BE2C (cell line): ENCODE measurements around the gene PIKFYVE.

Experiments used
- DNase-seq: peaks from one replicate; pipeline ENCODE4 v3.0.0-alpha.2; 2020
- H3K27me3 ChIP-seq: fragments of 250-450 bp; sonication (Bioruptor Pico); 2 replicates; pipeline ENCODE4 v1.5.1; 2020; ENCODE audit warnings: mild to moderate bottlenecking
- H3K36me3 ChIP-seq: fragments of 250-450 bp; sonication (Bioruptor Pico); 2 replicates; pipeline ENCODE4 v1.5.1; 2020; ENCODE audit warnings: mild to moderate bottlenecking
- H3K4me1 ChIP-seq: fragments of 250-450 bp; sonication (Bioruptor Pico); 2 replicates; pipeline ENCODE4 v1.5.1; 2020
- H3K4me3 ChIP-seq: 2 replicates; pipeline ENCODE4 v1.5.1; 2011; ENCODE audit warnings: low read depth, low read length
- H3K9me3 ChIP-seq: fragments of 250-450 bp; sonication (Bioruptor Pico); 2 replicates; pipeline ENCODE4 v1.5.1; 2020
- CTCF ChIP-seq: IDR thresholded peaks from 2 replicates; pipeline ENCODE4 v1.5.1; 2012; ENCODE audit warnings: mild to moderate bottlenecking, low read depth, low read length

The PIKFYVE gene

GRCh38 chr2:208228476-208228875 is 37.6 kb upstream of the PIKFYVE start:
- H3K9me3 ChIP-seq, result no peaks in the 10 kb centered on the region
- no peaks in the 10 kb centered on the region for H3K36me3 ChIP-seq
- no peak overlapping the region for H3K4me3 ChIP-seq
- DNase-seq, result no peak
- no peak for TF ChIP-seq CTCF
- no peaks in the 10 kb centered on the region for H3K4me1 ChIP-seq
- H3K27me3 ChIP-seq, result no peaks in the 10 kb centered on the region

- H3K9me3 ChIP-seq, result no peaks in the 10 kb centered on the region
- no peaks in the 10 kb centered on the region for H3K27me3 ChIP-seq
- DNase-seq, result no peak
- no peaks in the 10 kb centered on the region for H3K4me1 ChIP-seq
- TF ChIP-seq CTCF, result no peak
- H3K4me3 ChIP-seq, result no peak overlapping the region
- H3K36me3 ChIP-seq, result peaks cover 11% of the 10 kb centered on the region
Measured at GRCh38 chr2:208234786-208235185, 31.3 kb upstream of the PIKFYVE start.

GRCh38 chr2:208235860-208236259 is 30.2 kb upstream of the PIKFYVE start:
- no peak overlapping the region for H3K4me3 ChIP-seq
- no peaks in the 10 kb centered on the region for H3K9me3 ChIP-seq
- H3K36me3 ChIP-seq, result peaks cover 11% of the 10 kb centered on the region
- no peak for DNase-seq
- H3K4me1 ChIP-seq, result no peaks in the 10 kb centered on the region
- no peaks in the 10 kb centered on the region for H3K27me3 ChIP-seq
- TF ChIP-seq CTCF, result no peak

GRCh38 chr2:208239770-208240493 is 26.1 kb upstream of the PIKFYVE start:
- peaks cover 25% of the 10 kb centered on the region for H3K36me3 ChIP-seq
- no peaks in the 10 kb centered on the region for H3K4me1 ChIP-seq

GRCh38 chr2:208240619-208241209 is 25.3 kb upstream of the PIKFYVE start:
- peaks cover 24% of the 10 kb centered on the region for H3K36me3 ChIP-seq
- H3K4me3 ChIP-seq, result no peak overlapping the region
- no peaks in the 10 kb centered on the region for H3K4me1 ChIP-seq
- no peaks in the 10 kb centered on the region for H3K9me3 ChIP-seq
- H3K27me3 ChIP-seq, result no peaks in the 10 kb centered on the region
- TF ChIP-seq CTCF, result no peak
- no peak for DNase-seq

More at GRCh38 chr2:208239770-208240493, 26.1 kb upstream of the PIKFYVE start:
- Histone ChIP-seq H3K4me3 (no peak overlapping the region), H3K9me3 (no peaks in the 10 kb centered on the region), H3K27me3 (no peaks in the 10 kb centered on the region)
- TF ChIP-seq CTCF, result no peak
- DNase-seq, result no peak

- Histone ChIP-seq H3K9me3 (no peaks in the 10 kb centered on the region), H3K4me1 (no peaks in the 10 kb centered on the region), H3K36me3 (peaks cover 26% of the 10 kb centered on the region), H3K27me3 (no peaks in the 10 kb centered on the region), H3K4me3 (no peak overlapping the region)
- no peak for DNase-seq
- TF ChIP-seq CTCF, result no peak
Measured at GRCh38 chr2:208244422-208244821, 21.6 kb upstream of the PIKFYVE start.
